Esophagus mucosa (tissue), 1 donor: ENCODE results near the gene MGAT5. TPM values are rescaled to one million over a fixed set of nuclear protein-coding genes. Genes with fewer than 3 reads are reported as not detected.
"Not testable (repeated sequence)": the region's sequence is repeated elsewhere in the genome, so short reads cannot be mapped to it uniquely, and the experiment has no call there.

Experiments
- ATAC-seq: fragments of 200-7000 bp; cut with Tn5 transposase; one replicate; pipeline ENCODE4 v1.9.1; 2020
- total RNA-seq: library from RNA; stranded (reverse); gene quantifications from one replicate; pipeline ENCODE4 v1.2.4, GENCODE V29; 2023
- donor health status: DM: yes; HTN: yes; CAD: no.

The MGAT5 gene
- total RNA-seq, 1 donor from 2014 or later: 23.6 TPM

DNA sequence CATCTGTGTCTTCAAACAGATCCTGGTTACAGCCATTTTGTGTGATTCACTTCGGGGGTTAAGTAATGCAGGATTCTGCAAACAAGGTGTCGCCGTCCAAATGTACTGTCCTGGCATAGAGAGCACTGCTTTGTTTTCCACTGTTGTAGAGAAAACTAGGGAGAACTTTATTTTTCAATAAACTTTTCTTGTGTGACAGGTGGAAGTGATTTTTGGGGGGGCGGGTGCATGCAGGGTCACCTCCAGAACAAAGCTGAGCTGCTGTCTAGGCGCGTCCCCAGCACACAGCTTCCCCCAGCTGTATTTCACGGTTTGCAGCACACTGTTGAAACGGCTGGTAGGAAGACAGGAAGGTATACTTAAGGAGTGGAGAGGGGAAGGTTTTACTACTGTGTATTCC is 200.6 kb downstream of the MGAT5 start:
- no peak for ATAC-seq

GRCh38 chr2:134454931-134455330 is 201.1 kb downstream of the MGAT5 start:
- no peak for ATAC-seq

DNA sequence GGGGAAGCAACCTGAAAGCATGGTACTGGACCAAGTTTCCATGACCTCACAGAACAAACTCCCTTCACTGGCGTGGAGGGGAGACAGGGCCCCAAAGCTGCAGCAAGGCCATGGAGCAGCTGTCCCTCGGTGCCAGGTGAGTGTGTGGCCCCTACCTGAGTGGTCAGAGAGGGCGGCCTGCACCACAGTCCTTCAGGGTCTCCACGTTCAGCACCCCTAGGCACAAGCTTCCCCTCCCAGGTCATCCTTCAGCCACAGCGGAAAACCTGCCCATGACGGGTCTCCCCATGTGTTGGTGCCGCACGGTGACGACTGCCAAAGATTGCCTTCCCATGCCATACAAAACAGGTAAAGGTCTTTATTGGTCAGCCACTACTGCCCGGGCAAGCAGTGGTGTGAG is 201.6 kb downstream of the MGAT5 start:
- ATAC-seq: no peak

GRCh38 chr2:134457353-134457752 is 203.5 kb downstream of the MGAT5 start:
- ATAC-seq: no peak

- ATAC-seq: no peak
Observed at GRCh38 chr2:134457765-134458472, 204.0 kb downstream of the MGAT5 start.

DNA sequence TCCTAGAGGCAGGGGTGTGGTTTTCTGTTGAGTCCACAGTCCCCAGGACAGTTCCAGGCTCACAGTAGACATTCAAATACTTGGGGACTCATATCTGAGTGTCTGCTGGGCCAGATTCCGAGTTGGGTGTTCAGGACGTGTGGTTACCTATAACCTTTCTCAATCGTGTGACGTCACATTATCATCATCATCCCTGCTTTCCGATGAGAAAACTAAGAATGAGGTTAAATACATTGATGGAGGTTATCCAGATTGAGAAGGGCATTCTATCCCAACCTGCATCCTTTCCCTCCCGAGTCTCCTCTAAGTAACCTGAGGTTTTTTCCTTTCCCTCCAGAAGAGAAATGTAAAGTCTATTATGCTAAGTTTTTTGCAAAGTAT is 204.6 kb downstream of the MGAT5 start:
- ATAC-seq: no peak

DNA sequence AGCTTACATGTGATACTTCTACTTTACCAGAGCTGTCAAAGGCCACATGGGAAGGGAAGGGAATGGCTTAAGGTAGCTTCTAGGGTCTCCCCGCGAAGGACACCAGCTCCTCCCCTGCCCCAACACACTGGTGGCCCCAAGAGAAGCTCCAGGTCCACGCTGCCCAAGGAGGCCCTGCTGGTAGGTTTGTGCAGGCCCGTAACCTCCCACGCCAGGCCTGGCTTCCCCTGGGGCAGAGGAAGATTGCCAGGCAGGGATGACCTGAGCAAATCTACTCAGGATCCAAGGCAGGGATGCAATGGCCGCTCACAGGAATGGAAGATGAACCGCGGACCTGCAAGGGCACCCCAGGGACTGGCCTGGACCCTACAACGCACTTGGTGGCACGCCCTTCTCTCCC is 205.1 kb downstream of the MGAT5 start:
- no peak for ATAC-seq

GRCh38 chr2:134459706-134460406 is 206.0 kb downstream of the MGAT5 start:
- no peak for ATAC-seq

DNA sequence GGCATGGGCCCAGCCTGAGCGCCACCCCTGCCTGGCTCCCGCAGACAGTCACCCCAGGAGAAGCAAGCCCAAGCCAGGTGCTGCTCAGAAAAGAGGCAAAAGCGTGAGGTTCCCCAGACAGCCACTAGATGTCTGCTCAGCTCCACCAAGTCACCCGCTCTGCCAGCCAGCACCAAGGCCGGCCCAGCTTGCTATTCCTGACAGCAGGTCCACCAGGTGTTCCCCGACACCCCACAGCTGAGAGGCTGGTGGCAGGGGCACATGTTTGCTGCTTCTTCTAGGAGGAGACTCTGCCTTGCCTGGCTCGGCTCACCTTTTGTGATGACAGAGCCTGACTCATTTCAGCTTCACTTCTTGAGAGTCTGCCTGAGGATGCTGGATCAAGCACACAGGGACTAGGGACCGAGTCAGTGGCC is 206.7 kb downstream of the MGAT5 start:
- peak; percentile 80 for ATAC-seq

GRCh38 chr2:134461511-134461910 is 207.6 kb downstream of the MGAT5 start:
- ATAC-seq: no peak

DNA sequence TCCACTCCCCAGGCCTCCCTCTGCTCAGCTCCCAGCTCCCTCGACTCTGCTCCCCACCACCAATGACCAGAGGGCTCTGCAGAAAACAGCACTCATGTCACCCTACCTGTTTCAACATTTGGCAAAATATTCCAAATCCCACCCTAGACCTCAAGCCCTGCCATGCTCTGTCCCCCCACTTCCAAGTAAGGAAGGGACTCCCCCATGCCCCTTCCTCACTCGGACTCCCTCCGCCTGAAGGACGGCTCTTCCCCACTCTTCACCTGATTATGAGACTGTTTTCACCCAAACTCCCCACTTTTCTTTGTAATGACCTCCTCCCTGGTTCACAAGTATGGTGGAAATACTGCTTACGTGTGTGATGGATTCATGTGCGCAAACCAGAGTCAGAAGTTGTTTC is 208.4 kb downstream of the MGAT5 start:
- no peak for ATAC-seq

GRCh38 chr2:134462791-134463698 is 209.2 kb downstream of the MGAT5 start:
- ATAC-seq: no peak

DNA sequence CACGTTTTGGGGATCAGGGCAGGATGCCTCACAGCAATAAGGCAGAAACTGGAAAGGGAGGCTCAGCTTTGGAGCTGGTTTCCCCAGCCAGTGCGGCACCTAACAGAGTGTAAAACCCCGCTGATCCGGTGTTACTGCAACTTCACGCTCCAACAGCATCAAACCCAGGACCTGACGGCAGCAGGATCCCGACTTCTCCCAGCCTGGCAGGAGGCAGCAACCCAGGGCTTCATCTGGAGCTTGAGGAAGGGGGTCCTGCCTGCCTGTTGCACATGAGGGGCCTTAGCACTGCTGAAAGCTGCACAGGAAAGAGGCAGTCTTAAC is 209.8 kb downstream of the MGAT5 start:
- ATAC-seq: no peak

- ATAC-seq: no peak
Observed at GRCh38 chr2:134465228-134466105, 211.6 kb downstream of the MGAT5 start.

GRCh38 chr2:134466141-134466540 is 212.3 kb downstream of the MGAT5 start:
- no peak for ATAC-seq

- ATAC-seq: no peak
Observed at GRCh38 chr2:134468164-134468563, 214.3 kb downstream of the MGAT5 start.

DNA sequence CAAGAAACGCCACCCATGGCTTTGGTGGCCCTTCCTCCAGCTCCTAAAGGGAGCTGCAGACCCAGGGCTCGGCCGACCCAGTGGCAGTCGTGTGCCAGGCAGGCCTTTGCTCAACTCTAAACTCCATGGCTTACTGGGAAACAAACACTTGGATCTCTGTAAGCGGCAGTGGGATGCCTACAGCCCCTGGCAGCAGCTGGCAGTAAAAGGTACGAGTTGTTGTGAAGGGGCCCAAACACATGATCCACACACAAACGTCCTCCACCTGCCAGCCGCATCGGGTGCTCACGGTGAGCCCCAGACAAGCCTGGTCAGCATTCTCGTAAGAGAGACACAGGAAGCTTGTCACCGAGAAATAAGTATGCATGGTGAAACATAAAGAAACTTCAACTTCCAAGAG is 214.9 kb downstream of the MGAT5 start:
- ATAC-seq: no peak

- no peak for ATAC-seq
Observed at GRCh38 chr2:134469516-134470115, 215.7 kb downstream of the MGAT5 start.

DNA sequence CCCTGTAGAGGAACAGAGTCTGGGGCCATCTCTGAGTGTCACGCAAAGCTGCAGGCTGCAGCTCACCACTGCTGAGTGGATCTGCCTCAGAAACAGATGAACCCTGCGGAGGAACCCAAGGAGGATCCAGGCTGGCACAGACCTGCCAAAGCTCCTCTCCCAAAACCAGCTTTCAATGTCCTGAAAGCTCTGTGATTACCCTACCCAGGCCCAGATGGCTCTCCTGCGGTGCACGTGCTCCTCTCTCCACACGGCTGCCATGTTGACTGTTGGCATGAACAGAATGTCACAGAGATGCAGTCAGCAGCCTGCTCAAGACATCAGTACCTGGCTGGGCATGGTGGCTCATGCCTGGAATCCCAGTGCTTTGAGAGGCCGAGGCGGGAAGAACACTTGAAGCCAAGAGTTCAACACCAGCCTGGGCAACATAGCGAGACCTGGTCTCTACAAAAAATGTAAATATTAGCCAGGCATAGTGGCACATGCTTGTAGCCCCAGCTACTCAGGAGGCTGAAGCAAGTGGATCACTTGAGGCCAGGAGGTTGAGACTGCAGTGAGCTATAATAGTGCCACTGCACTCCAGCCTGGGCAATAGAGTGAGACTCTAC is 216.8 kb downstream of the MGAT5 start:
- no peak for ATAC-seq

DNA sequence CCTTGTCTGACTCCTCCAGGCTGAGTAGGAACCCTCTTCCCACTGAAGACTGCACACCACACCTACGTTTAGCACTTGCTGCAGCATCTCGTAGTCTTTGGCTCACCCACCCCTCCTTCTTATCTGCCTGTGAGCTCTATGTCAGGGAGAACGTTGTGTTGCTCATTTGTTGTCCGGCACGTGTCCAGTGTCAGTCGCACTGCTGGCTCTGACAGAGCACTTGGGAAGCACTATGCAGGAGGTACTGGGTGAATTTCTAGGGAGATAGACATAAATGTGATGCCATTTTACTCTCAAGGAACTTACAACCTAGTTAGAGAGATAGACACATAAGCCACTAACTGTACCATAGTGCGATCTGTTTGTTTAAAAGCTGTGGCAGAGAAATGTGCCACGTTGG is 223.1 kb downstream of the MGAT5 start:
- ATAC-seq: not testable (repeated sequence)

DNA sequence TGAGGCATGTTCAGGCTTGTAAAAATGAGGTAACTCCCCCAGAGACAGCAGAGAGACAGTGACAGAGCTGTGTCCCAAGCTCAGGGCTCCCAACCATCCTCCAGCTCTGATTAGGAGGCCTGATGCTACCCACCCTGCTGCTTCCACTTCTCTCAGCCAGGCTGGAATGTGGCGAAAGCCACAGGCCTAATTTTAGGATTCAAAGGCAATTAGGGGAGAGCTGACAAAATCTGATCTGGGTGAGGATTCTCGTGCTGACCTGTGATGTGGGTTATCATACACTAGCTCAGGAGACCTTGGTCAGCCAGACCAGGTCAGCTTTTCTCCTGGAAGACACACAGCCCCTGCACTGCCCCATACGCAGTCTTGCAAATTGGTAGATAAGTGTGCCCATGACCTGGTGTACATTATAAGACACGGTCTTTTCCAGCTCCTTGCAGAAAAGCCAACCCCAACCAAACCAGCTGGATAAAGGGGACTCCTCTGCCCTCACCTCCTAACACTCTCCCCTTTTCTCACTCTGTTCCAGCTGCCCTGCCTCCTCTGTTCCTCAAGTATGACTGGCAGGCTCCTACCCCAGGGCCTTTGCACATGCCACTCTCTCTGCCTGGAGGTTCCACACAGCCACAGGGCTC is 225.9 kb downstream of the MGAT5 start:
- no peak for ATAC-seq
